HepG2 (cell line): ENCODE data around the gene PCSK1. TPM values are rescaled to one million over a fixed set of nuclear protein-coding genes. Genes with fewer than 3 reads are reported as not detected.

ENCODE experiments used
- ATAC-seq: fragments of 200-7000 bp; cut with Tn5 transposase; 3 replicates; pipeline ENCODE4 v1.9.1; 2020; ENCODE audit warnings: mild to moderate bottlenecking, moderate library complexity
- BruUV-seq: library from RNA; stranded (reverse); fragments of 400-500 nt; replicated peaks from 2 replicates; lab custom pipeline; 2021; lab: Mats Ljungman, UMichigan
- CTCF ChIA-PET: fragments of 300-600 bp; formaldehyde crosslinking; extraction: SDS; loops from one replicate; lab custom pipeline; 2021; ENCODE audit warnings: low total read pairs, inconsistent platforms, low intra/inter-chr PET ratio; lab: Yijun Ruan, JAX
- POLR2A ChIA-PET: fragments of 350-600 bp; sonication (Branson Sonifier 250); formaldehyde crosslinking; loops from one replicate; lab custom pipeline; 2020; ENCODE audit warnings: antibody characterized with exemption, inconsistent platforms; lab: Yijun Ruan, JAX
- DNase-seq: peaks from one replicate; pipeline ENCODE4 v3.0.0-alpha.2; 2015; ENCODE audit warnings: low spot score
- FAIRE-seq: peaks from 3 replicates; lab custom pipeline; 2011; peaks lifted over from hg19 to GRCh38; lab: Jason Lieb, UNC
- H2AFZ ChIP-seq: one replicate; pipeline ENCODE4 v1.6.1; 2011; ENCODE audit warnings: low read length, inconsistent platforms
- H3K27ac ChIP-seq: fragments of 300-600 bp; 3 replicates; pipeline ENCODE4 v1.8.0; 2011; ENCODE audit warnings: mixed run types, mild to moderate bottlenecking, mixed read lengths, low read length, inconsistent platforms; ENCODE audit not compliant: insufficient read depth; ENCODE audit errors: extremely low read length
- H3K27me3 ChIP-seq, 2 experiments: fragments of 200-600 bp in 1 of 2; 2 replicates in 1 of 2; 3 replicates in 1 of 2; pipeline versions ENCODE4 v1.6.0 to v1.8.0; 2011; ENCODE audit warnings: low read length in 2 of 2, mild to moderate bottlenecking in 2 of 2, moderate library complexity in 2 of 2, inconsistent platforms in 1 of 2; ENCODE audit not compliant: insufficient read depth in 2 of 2, control insufficient read depth in 1 of 2
- H3K36me3 ChIP-seq, 2 experiments: fragments of 200-600 bp in 1 of 2; replicated peaks in 1 of 2; 2 replicates in 1 of 2; 3 replicates in 1 of 2; pipeline versions ENCODE4 v1.5.1 to v1.8.0; 2011; ENCODE audit warnings: low read length in 2 of 2, inconsistent platforms in 1 of 2; ENCODE audit not compliant: insufficient read depth in 2 of 2, control insufficient read depth in 1 of 2
- H3K4me1 ChIP-seq: 2 replicates; pipeline ENCODE4 v1.5.1; 2012; ENCODE audit warnings: low read length, inconsistent platforms; ENCODE audit not compliant: insufficient read depth
- H3K4me2 ChIP-seq: 2 replicates; pipeline ENCODE4 v1.6.0; 2011; ENCODE audit warnings: low read depth, low read length, inconsistent platforms
- H3K4me3 ChIP-seq, 3 experiments: fragments of 200-600 bp in 1 of 3; sonication (generic), shearing (Covaris generic) in 1 of 3; replicated peaks in 1 of 3; 2 replicates each; pipeline ENCODE4 v1.5.1; 2011 to 2016; ENCODE audit warnings: low read length in 3 of 3, inconsistent platforms in 2 of 3, low read depth in 2 of 3, mild to moderate bottlenecking in 2 of 3, control low read depth in 1 of 3, mixed read lengths in 1 of 3; ENCODE audit not compliant: insufficient read depth in 1 of 3
- H3K79me2 ChIP-seq: one replicate; pipeline ENCODE4 v1.6.1; 2011; ENCODE audit warnings: low read length, inconsistent platforms; ENCODE audit not compliant: insufficient read depth
- H3K9ac ChIP-seq: 2 replicates; pipeline ENCODE4 v1.6.0; 2011; ENCODE audit warnings: mild to moderate bottlenecking, low read depth, low read length, inconsistent platforms; ENCODE audit not compliant: insufficient read depth
- H3K9me3 ChIP-seq: 2 replicates; pipeline ENCODE4 v1.5.1; 2012; ENCODE audit warnings: mild to moderate bottlenecking, low read length
- H4K20me1 ChIP-seq: 2 replicates; pipeline ENCODE4 v1.6.0; 2011; ENCODE audit warnings: inconsistent platforms, mild to moderate bottlenecking, low read length, moderate library complexity; ENCODE audit not compliant: insufficient read depth
- CHD4 ChIP-seq: fragments of 200-600 bp; sonication (generic); IDR thresholded peaks from 2 replicates; pipeline ENCODE4 v1.7.0; 2017; ENCODE audit warnings: mild to moderate bottlenecking, low read length, borderline replicate concordance
- MIER2 ChIP-seq: IDR thresholded peaks from 2 replicates; pipeline ENCODE4 v1.6.1; 2016; ENCODE audit warnings: missing biosample characterization, missing genetic modification reagents
- PAX8 ChIP-seq: sonication (generic); formaldehyde crosslinking; IDR thresholded peaks from 2 replicates; pipeline ENCODE4 v1.8.0; 2022; ENCODE audit warnings: mild to moderate bottlenecking, missing genetic modification reagents, borderline replicate concordance
- SP5 ChIP-seq: IDR thresholded peaks from 2 replicates; pipeline ENCODE4 v1.6.1; 2016; ENCODE audit warnings: low read depth, borderline replicate concordance
- TOE1 ChIP-seq: sonication (generic); formaldehyde crosslinking; IDR thresholded peaks from 2 replicates; pipeline ENCODE4 v1.4.0; 2020; ENCODE audit warnings: mild to moderate bottlenecking, missing genetic modification reagents
- ZBED4 ChIP-seq: sonication (generic); formaldehyde crosslinking; IDR thresholded peaks from 2 replicates; pipeline ENCODE4 v1.4.0; 2020; ENCODE audit warnings: missing genetic modification reagents, borderline replicate concordance
- ZNF18 ChIP-seq: sonication (generic); formaldehyde crosslinking; IDR thresholded peaks from 2 replicates; pipeline ENCODE4 v1.8.0; 2022; ENCODE audit warnings: mild to moderate bottlenecking, missing genetic modification reagents; ENCODE audit not compliant: insufficient replicate concordance
- ZNF687 ChIP-seq: sonication (generic); formaldehyde crosslinking; IDR thresholded peaks from 2 replicates; pipeline ENCODE4 v1.5.1; 2020; ENCODE audit warnings: mild to moderate bottlenecking, missing genetic modification reagents, moderate library complexity
- ZNF724P ChIP-seq: sonication (generic); formaldehyde crosslinking; IDR thresholded peaks from 2 replicates; pipeline ENCODE4 v1.8.0; 2022; ENCODE audit warnings: missing genetic modification reagents, borderline replicate concordance
- ZNF850 ChIP-seq: sonication (generic); formaldehyde crosslinking; conservative IDR thresholded peaks from 2 replicates; pipeline ENCODE4 v1.9.0; 2021; ENCODE audit warnings: mild to moderate bottlenecking, missing genetic modification reagents
- WGBS: methylation state at CpG from one replicate; pipeline ENCODE4 v1.1.6; 2017; ENCODE audit warnings: low lambda C conversion rate; 5-methylcytosine and 5-hydroxymethylcytosine counted together
- in situ Hi-C: cut with HindIII; loops from 2 replicates; pipeline ENCODE4 v1.10.0; 2017; ENCODE audit warnings: low pct_unique_long_range_greater_than_20kb; ENCODE audit not compliant: extremely low pct_ligation_motif_present
- intact Hi-C: fragments of 100-400 bp; cut with micrococcal nuclease; formaldehyde crosslinking; loops from one replicate; pipeline ENCODE4 v1.10.0; 2022; ENCODE audit not compliant: unreplicated experiment
- polyA plus RNA-seq, 8 experiments: library from polyadenylated mRNA; depleted of rRNA in 3 of 8; stranded (reverse) in 7 of 8; unstranded in 1 of 8; fragments of >200 nt; fragmentation: Illumina TruSeq in 4 of 8; extraction: Trizol in 4 of 8; gene quantifications; 2 replicates each; pipeline versions ENCODE4 v1.2.1 to v1.2.3, GENCODE V29; 2011 to 2016; ENCODE audit warnings: low read depth in 4 of 8, missing spikeins in 1 of 8, mixed read lengths in 1 of 8; ENCODE audit not compliant: insufficient read depth in 1 of 8
- total RNA-seq, 5 experiments: library from RNA; depleted of rRNA; stranded (reverse); fragments of >200 nt; fragmentation: Illumina TruSeq; extraction: Trizol; gene quantifications; 2 replicates each; pipeline ENCODE4 v1.2.3, GENCODE V29; 2016; ENCODE audit warnings: low read depth in 1 of 5

Gene PCSK1
- total and polyA plus RNA-seq, 2 of the 13 experiments (the other 11 are each of a cell fraction or from before 2014, with no cell fraction given): not detected

- TF ChIP-seq ZBED4 (CRISPR knock-in tag) (no peak), SP5 (no peak), CHD4 (no peak)
These were observed 1.5 kb downstream of the PCSK1 start (continued) for GRCh38 chr5:96431376-96432187.

- BruUV-seq: no TSS peak
- FAIRE-seq (no peak), ATAC-seq (no peak), DNase-seq (no peak)
- 1% methylated on average over 5 of the region's 5 CpGs for WGBS
- in situ Hi-C loops (no loop called here), intact Hi-C loops (no loop called here)
- no peaks in the 10 kb centered on the region for H3K79me2 ChIP-seq
- no peak overlapping the region for H3K4me3 ChIP-seq
- no peak overlapping the region for H3K27ac ChIP-seq
- CTCF ChIA-PET: no interaction called here
- no peaks in the 10 kb centered on the region for H4K20me1 ChIP-seq
- H3K36me3 ChIP-seq: no peaks in the 10 kb centered on the region
- H3K9me3 ChIP-seq: no peaks in the 10 kb centered on the region
- H3K4me1 ChIP-seq: no peaks in the 10 kb centered on the region
- H3K4me2 ChIP-seq: no peak overlapping the region
- no peaks in the 10 kb centered on the region for H3K27me3 ChIP-seq
- no peak overlapping the region for H3K9ac ChIP-seq
- H2AFZ ChIP-seq: no peak overlapping the region
- POLR2A ChIA-PET: no interaction called here
- TF ChIP-seq ZNF18 (CRISPR knock-in tag) (no peak), ZNF687 (CRISPR knock-in tag) (no peak), MIER2 (peak; percentile 87; the same call in 1 of the 2 replicates), ZNF724P (CRISPR knock-in tag) (no peak), ZNF850 (CRISPR knock-in tag) (no peak), PAX8 (no peak), TOE1 (CRISPR knock-in tag) (no peak)
These were observed 5.2 kb downstream of the PCSK1 start for GRCh38 chr5:96427824-96428223.
